ENCODE measurements around the gene FABP3. TPM values are rescaled to one million over a fixed set of nuclear protein-coding genes. Genes with fewer than 3 reads are reported as not detected.

FABP3 gene
- total and polyA plus RNA-seq, 2 donors (not counting 3 experiments of a cell fraction or from before 2014, with no cell fraction given) = 0.84 to 2.6 TPM

DNA sequence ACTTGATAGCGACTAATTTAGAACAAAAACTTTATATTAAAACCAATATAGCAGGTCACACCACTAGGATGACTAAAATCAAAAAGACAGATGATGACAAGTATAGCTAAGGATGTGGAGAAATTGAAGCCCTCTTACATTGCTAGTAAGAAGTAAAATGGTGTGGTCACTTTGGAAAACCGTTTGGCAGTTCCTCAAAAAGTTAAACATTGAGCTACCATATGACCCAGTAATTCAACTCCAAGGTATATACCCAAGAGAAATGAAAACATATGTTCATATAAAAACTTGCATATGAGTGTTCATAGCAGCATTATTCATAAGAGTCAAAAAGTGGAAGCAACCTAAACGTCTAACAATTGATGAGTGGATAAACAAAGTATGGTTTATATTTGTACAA is 27.1 kb upstream of the FABP3 start:
- DNase-seq (ENCODE audit: low read depth, low spot score) = no peak
- Histone ChIP-seq H3K9ac (replicated peaks; ENCODE audit: extremely low read depth, insufficient read depth, low read length) (no peak overlapping the region), H3K4me1 (ENCODE audit: control insufficient read depth, extremely low read depth, insufficient read depth, low read length) (no peaks in the 10 kb centered on the region), H3K27me3 (ENCODE audit: control insufficient read depth in 2 of 2, insufficient read depth in 2 of 2, low read length in 2 of 2) (no peaks in the 10 kb centered on the region), H2AFZ (ENCODE audit: low read depth, low read length) (no peak overlapping the region), H3K4me3 (replicated peaks in 1 of 3; ENCODE audit: insufficient read depth in 1 of 3, low read depth in 1 of 3, low read length in 3 of 3) (no peak overlapping the region), H3K9me3 (replicated peaks; ENCODE audit: control insufficient read depth, insufficient read depth, low read length) (no peaks in the 10 kb centered on the region), H3K79me2 (ENCODE audit: control insufficient read depth, insufficient read depth, low read length) (no peaks in the 10 kb centered on the region), H3K9me1 (replicated peaks; ENCODE audit: control insufficient read depth, extremely low read depth, insufficient read depth, low read length) (no peaks in the 10 kb centered on the region), H3K4me2 (ENCODE audit: insufficient read depth, low read length) (no peak overlapping the region), H3K36me3 (ENCODE audit: control insufficient read depth in 2 of 2, extremely low read depth in 1 of 2, insufficient read depth in 2 of 2, low read length in 2 of 2) (no peaks in the 10 kb centered on the region), H3K27ac (ENCODE audit: insufficient read depth, low read depth, low read length) (no peak overlapping the region), H4K20me1 (replicated peaks; ENCODE audit: control insufficient read depth, extremely low read depth, insufficient read depth, low read length) (no peaks in the 10 kb centered on the region)
- dilution Hi-C loops (cut with MboI; ENCODE audit: extremely low pct_ligation_motif_present, low sequenced_read_pairs) (no loop called here), intact Hi-C loops (cut with micrococcal nuclease) (loop anchor here (10.0 kb wide), 3 partner anchors 215 to 385 kb away; partner anchors contain the start of gene HCRTR1)
- ChIA-PET CTCF (interaction anchor here (5.1 to 13.9 kb wide), 2 partner anchors 20 to 149 kb away, joined by 36 to 236 read pairs; partner anchors contain the start of gene SERINC2), POLR2A (no interaction called here)
- no TSS peak for BruUV-seq (replicated peaks)
- TF ChIP-seq POLR2AphosphoS5 (IDR thresholded peaks at IDR 0.05; ENCODE audit: insufficient read depth, low read depth, low read length) (no peak), JUN (IDR thresholded peaks at IDR 0.05; ENCODE audit: borderline replicate concordance, insufficient read depth, insufficient read length, low read depth) (no peak)
- FAIRE-seq = no peak

DNA sequence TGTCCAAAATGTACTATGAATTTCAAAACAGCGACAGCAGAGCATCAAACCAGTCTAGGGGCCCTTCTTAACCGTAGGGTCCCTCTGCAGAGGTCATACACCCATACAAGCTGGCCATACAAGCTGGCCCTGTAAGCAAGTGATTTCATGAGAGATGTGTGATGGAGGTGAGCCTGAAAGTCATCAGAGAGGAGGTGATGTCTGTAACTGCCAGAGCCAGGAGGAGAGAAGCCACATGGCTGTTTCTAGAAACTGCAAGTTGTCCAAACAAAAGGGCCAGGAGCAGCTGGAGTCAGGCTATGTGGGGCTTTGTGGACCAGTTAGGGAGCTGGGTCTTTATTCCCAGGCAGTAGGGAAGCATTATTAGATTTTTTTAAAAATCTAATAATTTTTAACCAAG is 25.4 kb upstream of the FABP3 start:
- Histone ChIP-seq H4K20me1 (replicated peaks; ENCODE audit: control insufficient read depth, extremely low read depth, insufficient read depth, low read length) (no peaks in the 10 kb centered on the region), H3K9me1 (replicated peaks; ENCODE audit: control insufficient read depth, extremely low read depth, insufficient read depth, low read length) (no peaks in the 10 kb centered on the region), H3K4me2 (ENCODE audit: insufficient read depth, low read length) (no peak overlapping the region), H3K9me3 (replicated peaks; ENCODE audit: control insufficient read depth, insufficient read depth, low read length) (no peaks in the 10 kb centered on the region), H3K36me3 (ENCODE audit: control insufficient read depth in 2 of 2, extremely low read depth in 1 of 2, insufficient read depth in 2 of 2, low read length in 2 of 2) (no peaks in the 10 kb centered on the region), H3K4me1 (ENCODE audit: control insufficient read depth, extremely low read depth, insufficient read depth, low read length) (peaks cover 5% of the 10 kb centered on the region), H3K27ac (ENCODE audit: insufficient read depth, low read depth, low read length) (no peak overlapping the region), H3K9ac (replicated peaks; ENCODE audit: extremely low read depth, insufficient read depth, low read length) (no peak overlapping the region), H3K4me3 (replicated peaks in 1 of 3; ENCODE audit: insufficient read depth in 1 of 3, low read depth in 1 of 3, low read length in 3 of 3) (no peak overlapping the region), H3K79me2 (ENCODE audit: control insufficient read depth, insufficient read depth, low read length) (no peaks in the 10 kb centered on the region), H3K27me3 (ENCODE audit: control insufficient read depth in 2 of 2, insufficient read depth in 2 of 2, low read length in 2 of 2) (no peaks in the 10 kb centered on the region), H2AFZ (ENCODE audit: low read depth, low read length) (no peak overlapping the region)
- no peak for DNase-seq (ENCODE audit: low read depth, low spot score)
- TF ChIP-seq JUN (IDR thresholded peaks at IDR 0.05; ENCODE audit: borderline replicate concordance, insufficient read depth, insufficient read length, low read depth) = no peak
- TF ChIP-seq EZH2 (IDR thresholded peaks at IDR 0.05; ENCODE audit: borderline replicate concordance, low read depth, low read length, severe bottlenecking) = no peak
- no peak for TF ChIP-seq MYC (IDR thresholded peaks at IDR 0.05; ENCODE audit: low read depth, low read length)
- no peak for TF ChIP-seq POLR2AphosphoS5 (IDR thresholded peaks at IDR 0.05; ENCODE audit: insufficient read depth, low read depth, low read length)
- TF ChIP-seq POLR2A (IDR thresholded peaks at IDR 0.05; ENCODE audit: low read depth, low read length) = no peak
- TF ChIP-seq GATA2 (IDR thresholded peaks at IDR 0.05; ENCODE audit: insufficient read depth, insufficient read length, low read depth, low read length) = no peak
- TF ChIP-seq, protein P1, sequence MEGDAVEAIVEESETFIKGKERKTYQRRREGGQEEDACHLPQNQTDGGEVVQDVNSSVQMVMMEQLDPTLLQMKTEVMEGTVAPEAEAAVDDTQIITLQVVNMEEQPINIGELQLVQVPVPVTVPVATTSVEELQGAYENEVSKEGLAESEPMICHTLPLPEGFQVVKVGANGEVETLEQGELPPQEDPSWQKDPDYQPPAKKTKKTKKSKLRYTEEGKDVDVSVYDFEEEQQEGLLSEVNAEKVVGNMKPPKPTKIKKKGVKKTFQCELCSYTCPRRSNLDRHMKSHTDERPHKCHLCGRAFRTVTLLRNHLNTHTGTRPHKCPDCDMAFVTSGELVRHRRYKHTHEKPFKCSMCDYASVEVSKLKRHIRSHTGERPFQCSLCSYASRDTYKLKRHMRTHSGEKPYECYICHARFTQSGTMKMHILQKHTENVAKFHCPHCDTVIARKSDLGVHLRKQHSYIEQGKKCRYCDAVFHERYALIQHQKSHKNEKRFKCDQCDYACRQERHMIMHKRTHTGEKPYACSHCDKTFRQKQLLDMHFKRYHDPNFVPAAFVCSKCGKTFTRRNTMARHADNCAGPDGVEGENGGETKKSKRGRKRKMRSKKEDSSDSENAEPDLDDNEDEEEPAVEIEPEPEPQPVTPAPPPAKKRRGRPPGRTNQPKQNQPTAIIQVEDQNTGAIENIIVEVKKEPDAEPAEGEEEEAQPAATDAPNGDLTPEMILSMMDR (IDR thresholded peaks at IDR 0.05; ENCODE audit: extremely low read depth in 1 of 2, insufficient read depth in 1 of 2, low read depth in 1 of 2, low read length in 2 of 2) = no peak
- no peak for TF ChIP-seq MAX (IDR thresholded peaks at IDR 0.05; ENCODE audit: insufficient read depth, insufficient read length)
- no peak for TF ChIP-seq FOS (IDR thresholded peaks at IDR 0.05; ENCODE audit: borderline replicate concordance, insufficient read depth, low read length)
- ChIA-PET CTCF (interaction anchor here (0.7 to 13.9 kb wide), 3 partner anchors 12 to 150 kb away, joined by 3 to 236 read pairs (median 36); partner anchors contain the start of gene SERINC2), POLR2A (no interaction called here)
- dilution Hi-C loops (cut with MboI; ENCODE audit: extremely low pct_ligation_motif_present, low sequenced_read_pairs) = no loop called here
- FAIRE-seq = no peak
- no TSS peak for BruUV-seq (replicated peaks)
- intact Hi-C loops (cut with micrococcal nuclease) = loop anchor here (10.0 kb wide), 3 partner anchors 213 to 387 kb away; partner anchors contain the start of gene HCRTR1
